ENCODE results near the gene CFAP61.
"Not testable (repeated sequence)": the region's sequence is repeated elsewhere in the genome, so short reads cannot be mapped to it uniquely, and the experiment has no call there.

Gene CFAP61

DNA sequence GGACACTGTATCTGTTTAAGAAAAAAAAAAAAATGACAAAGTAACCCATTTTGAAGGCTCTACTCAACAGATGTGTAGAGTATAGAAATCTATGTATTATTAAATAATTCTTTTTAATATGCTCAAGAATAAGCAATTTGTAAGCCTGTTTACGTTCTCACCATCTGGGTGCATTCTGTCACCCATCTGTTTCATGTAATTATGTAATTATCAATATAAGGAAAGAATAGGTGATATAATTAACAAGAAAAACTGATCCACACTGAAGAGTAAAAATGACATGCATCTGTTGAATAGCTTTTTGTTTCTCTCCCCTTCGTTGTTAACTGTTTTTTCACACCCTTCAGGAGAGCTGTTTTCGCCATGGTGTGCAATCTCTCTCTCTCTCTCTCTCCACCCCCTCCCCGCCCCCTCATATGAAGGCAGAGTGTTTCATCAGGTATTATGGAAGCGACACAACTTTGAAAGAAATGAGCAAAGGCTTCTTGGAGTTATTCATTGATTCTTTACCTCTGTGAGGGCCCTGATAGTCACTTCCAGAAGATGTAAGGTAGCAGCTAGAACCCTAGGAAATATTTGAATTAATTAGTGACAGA is 161.3 kb downstream of the CFAP61 start:
- no peak for DNase-seq
- in situ Hi-C loops (cut with HindIII; ENCODE audit: low pct_ligation_motif_present, low sequenced_read_pairs) = no loop called here
- no peaks in the 10 kb centered on the region for H3K27me3 ChIP-seq (replicated peaks)
- no peak overlapping the region for H3K27ac ChIP-seq
- H3K4me3 ChIP-seq (ENCODE audit: low read depth, low read length) = no peak overlapping the region
- H3K36me3 ChIP-seq (replicated peaks) = no peaks in the 10 kb centered on the region
- TF ChIP-seq, protein P1, sequence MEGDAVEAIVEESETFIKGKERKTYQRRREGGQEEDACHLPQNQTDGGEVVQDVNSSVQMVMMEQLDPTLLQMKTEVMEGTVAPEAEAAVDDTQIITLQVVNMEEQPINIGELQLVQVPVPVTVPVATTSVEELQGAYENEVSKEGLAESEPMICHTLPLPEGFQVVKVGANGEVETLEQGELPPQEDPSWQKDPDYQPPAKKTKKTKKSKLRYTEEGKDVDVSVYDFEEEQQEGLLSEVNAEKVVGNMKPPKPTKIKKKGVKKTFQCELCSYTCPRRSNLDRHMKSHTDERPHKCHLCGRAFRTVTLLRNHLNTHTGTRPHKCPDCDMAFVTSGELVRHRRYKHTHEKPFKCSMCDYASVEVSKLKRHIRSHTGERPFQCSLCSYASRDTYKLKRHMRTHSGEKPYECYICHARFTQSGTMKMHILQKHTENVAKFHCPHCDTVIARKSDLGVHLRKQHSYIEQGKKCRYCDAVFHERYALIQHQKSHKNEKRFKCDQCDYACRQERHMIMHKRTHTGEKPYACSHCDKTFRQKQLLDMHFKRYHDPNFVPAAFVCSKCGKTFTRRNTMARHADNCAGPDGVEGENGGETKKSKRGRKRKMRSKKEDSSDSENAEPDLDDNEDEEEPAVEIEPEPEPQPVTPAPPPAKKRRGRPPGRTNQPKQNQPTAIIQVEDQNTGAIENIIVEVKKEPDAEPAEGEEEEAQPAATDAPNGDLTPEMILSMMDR (IDR thresholded peaks at IDR 0.05; ENCODE audit: low read depth, low read length, missing control alignments) = no peak

DNA sequence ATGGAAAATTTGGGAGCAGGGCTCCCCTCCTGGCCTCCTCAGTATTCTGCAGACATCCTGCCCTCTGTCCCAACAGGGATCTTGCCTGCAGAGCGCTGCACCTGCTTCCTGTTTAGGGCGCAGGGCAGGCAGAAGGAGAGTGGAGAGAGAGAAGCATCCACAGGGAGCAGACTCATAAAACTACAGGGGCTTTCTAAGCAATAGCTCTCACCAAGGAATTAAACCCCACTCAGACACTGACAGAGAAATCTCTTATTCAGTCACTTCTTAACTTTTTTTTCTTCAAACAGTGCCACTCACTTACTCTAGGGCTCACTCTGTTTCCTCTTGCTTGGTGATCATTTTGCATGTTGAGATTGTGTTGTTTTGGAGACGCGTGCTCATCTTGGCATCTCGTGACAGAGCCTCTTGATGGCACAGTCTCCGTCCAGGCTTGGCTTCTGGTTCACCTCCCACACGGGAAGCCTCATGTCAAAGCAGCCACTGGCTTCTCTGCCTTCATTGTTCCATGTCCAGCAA is 162.5 kb downstream of the CFAP61 start:
- TF ChIP-seq, protein P1 (IDR thresholded peaks at IDR 0.05; ENCODE audit: low read depth, low read length, missing control alignments) = no peak
- no peaks in the 10 kb centered on the region for H3K36me3 ChIP-seq (replicated peaks)
- in situ Hi-C loops (cut with HindIII; ENCODE audit: low pct_ligation_motif_present, low sequenced_read_pairs) = no loop called here

DNA sequence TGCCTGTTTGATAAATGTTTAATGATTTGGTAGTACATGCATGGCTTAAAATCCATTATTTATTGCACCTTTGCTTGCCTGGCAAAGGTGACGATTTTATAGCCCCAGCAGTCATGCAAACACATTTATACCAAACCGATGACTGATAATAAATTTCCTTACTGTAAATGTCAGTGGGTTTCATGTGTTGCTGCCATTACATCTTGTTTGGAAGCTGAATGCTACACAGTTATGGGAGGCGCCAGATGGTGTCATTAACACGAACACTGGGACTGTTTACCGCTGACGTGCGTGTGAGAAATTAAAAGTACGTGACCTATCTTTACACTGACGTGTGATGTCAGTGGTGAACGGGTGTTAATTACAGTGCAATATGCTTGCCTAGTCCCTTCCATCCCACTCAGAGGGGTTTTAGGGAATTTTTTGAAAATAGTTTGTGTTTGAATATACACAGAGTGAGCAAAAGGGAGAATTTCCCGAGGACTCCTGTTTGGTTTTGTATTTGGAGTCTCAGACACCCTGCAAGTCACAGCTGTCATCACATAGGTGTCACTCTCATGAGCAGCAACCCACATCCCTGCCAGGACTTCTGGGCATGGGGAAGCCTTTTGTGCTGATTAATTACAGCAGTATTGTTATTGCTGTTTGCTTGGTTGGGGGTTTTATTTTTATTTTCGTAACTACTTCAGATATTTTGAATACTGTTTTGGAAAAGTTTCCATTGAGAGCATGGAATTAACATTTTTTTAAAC is 163.8 kb downstream of the CFAP61 start:
- Histone ChIP-seq H3K27ac (no peak overlapping the region), H3K27me3 (replicated peaks) (no peaks in the 10 kb centered on the region), H3K4me3 (ENCODE audit: low read depth, low read length) (no peak overlapping the region), H3K36me3 (replicated peaks) (no peaks in the 10 kb centered on the region)
- TF ChIP-seq, protein P1 (IDR thresholded peaks at IDR 0.05; ENCODE audit: low read depth, low read length, missing control alignments) = no peak
- DNase-seq = no peak
- in situ Hi-C loops (cut with HindIII; ENCODE audit: low pct_ligation_motif_present, low sequenced_read_pairs) = no loop called here

More for the DNA sequence above, 162.5 kb downstream of the CFAP61 start:
- no peak overlapping the region for H3K4me3 ChIP-seq (ENCODE audit: low read depth, low read length)
- H3K27me3 ChIP-seq (replicated peaks) = no peaks in the 10 kb centered on the region
- no peak for DNase-seq
- H3K27ac ChIP-seq = no peak overlapping the region

DNA sequence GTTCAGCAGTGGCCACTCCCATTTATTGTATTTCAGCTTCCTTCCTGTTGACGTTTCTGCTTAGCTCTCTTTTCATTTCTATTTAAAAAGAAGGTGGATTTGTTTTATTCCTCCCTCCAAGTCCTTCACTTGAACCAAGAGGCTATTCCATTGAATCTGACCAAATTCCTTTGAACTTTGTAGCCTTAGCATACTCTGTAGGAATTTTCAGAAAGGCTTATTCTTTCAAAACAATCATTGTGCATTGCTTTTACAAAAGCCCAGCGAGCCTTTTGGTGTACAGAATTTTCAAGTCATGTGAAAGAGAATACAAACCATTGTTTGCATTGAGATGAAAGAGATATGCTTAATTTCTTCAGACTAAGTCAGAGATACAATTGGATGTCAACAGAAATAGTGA is 164.6 kb downstream of the CFAP61 start:
- H3K27me3 ChIP-seq (replicated peaks) = no peaks in the 10 kb centered on the region
- no peaks in the 10 kb centered on the region for H3K36me3 ChIP-seq (replicated peaks)
- in situ Hi-C loops (cut with HindIII; ENCODE audit: low pct_ligation_motif_present, low sequenced_read_pairs) = no loop called here
- H3K27ac ChIP-seq = no peak overlapping the region
- TF ChIP-seq, protein P1 (IDR thresholded peaks at IDR 0.05; ENCODE audit: low read depth, low read length, missing control alignments) = no peak
- no peak overlapping the region for H3K4me3 ChIP-seq (ENCODE audit: low read depth, low read length)
- DNase-seq = no peak

DNA sequence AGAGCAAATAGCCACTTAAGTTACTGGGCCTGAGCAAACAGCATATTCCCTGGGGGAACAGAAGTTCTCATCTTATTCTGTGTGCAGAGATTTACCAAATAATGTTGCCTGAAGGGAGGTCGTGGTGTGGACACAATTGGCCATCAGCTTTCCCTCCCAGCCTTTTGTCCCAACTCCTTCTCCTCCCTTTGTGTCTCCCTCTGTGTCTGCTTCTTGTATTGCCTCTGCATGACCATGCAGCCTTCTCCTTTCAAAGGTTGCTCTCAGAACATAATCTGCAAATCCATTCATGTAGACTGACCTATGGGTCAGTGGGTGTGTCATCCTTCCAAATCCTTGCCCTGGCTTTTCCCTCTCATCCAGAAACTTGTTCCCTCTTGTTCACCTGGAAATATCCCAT is 165.3 kb downstream of the CFAP61 start:
- no peak overlapping the region for H3K4me3 ChIP-seq (ENCODE audit: low read depth, low read length)
- TF ChIP-seq, protein P1 (IDR thresholded peaks at IDR 0.05; ENCODE audit: low read depth, low read length, missing control alignments) = no peak
- no peak overlapping the region for H3K27ac ChIP-seq
- in situ Hi-C loops (cut with HindIII; ENCODE audit: low pct_ligation_motif_present, low sequenced_read_pairs) = no loop called here
- no peak for DNase-seq
- no peaks in the 10 kb centered on the region for H3K27me3 ChIP-seq (replicated peaks)
- no peaks in the 10 kb centered on the region for H3K36me3 ChIP-seq (replicated peaks)

DNA sequence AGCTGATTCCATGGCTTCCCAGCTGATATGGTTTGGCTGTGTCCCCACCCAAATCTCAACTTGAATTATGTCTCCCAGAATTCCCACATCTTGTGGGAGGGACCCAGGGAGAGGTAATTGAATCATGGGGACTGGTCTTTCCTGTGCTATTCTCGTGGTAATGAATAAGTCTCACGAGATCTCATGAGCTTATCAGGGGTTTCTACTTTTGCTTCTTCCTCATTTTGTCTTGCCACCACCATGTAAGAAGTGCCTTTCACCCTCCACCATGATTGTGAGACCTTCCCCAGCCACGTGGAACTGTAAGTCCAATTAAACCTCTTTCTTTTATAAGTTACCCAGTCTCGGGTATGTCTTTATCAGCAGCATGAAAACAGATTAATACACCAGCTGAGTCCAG is 165.8 kb downstream of the CFAP61 start:
- H3K27me3 ChIP-seq (replicated peaks); H3K4me3 ChIP-seq (ENCODE audit: low read depth, low read length); H3K27ac ChIP-seq; DNase-seq; H3K36me3 ChIP-seq (replicated peaks); in situ Hi-C loops (cut with HindIII; ENCODE audit: low pct_ligation_motif_present, low sequenced_read_pairs): not testable (repeated sequence)
